Measurements from ENCODE around the gene CD99.

DNA sequence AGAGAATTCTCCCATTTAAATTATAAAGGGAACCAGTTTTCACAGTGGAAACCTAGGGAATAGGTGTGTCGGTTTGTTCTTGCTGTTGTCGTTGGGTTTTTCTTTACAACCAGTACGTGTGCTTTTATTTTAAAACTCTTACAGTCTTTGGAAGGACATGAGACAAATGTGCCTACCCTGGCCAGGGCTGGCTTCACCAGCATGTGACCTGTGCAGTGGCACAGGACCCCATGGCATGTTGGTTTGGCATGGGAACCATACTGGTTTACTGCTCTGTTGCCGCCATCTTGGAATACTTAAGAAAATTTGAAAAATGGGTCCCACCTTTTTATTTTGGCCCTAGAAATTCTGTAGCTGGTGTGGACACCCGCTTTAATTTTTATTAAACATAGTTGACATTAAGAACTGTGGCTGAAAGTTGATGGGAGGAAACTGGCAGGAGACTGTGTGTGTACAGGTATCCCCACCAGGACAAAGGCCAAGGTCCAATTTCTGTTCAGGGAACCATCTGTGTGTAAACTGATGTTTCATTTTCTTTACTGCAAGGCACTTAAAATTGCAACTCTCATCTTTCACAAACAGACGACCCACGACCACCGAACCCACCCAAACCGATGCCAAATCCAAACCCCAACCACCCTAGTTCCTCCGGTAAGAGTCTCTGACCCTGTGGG lies 28.8 kb downstream of the CD99 start:
- TF ChIP-seq CTCF (IDR thresholded peaks at IDR 0.05) = no peak
- TF ChIP-seq EZH2 (IDR thresholded peaks at IDR 0.05; ENCODE audit: borderline replicate concordance, insufficient read depth, low read depth, low read length, poor library complexity, severe bottlenecking) = no peak

Measured in B cell (primary cell).